Activated T-cell treated with anti-CD3 and anti-CD28 coated beads for 4 hours (primary cell): ENCODE data around the gene SLC6A8.

ENCODE experiments used
- DNase-seq: peaks from one replicate; pipeline ENCODE4 v3.0.0-alpha.2; 2020

SLC6A8 gene

DNA sequence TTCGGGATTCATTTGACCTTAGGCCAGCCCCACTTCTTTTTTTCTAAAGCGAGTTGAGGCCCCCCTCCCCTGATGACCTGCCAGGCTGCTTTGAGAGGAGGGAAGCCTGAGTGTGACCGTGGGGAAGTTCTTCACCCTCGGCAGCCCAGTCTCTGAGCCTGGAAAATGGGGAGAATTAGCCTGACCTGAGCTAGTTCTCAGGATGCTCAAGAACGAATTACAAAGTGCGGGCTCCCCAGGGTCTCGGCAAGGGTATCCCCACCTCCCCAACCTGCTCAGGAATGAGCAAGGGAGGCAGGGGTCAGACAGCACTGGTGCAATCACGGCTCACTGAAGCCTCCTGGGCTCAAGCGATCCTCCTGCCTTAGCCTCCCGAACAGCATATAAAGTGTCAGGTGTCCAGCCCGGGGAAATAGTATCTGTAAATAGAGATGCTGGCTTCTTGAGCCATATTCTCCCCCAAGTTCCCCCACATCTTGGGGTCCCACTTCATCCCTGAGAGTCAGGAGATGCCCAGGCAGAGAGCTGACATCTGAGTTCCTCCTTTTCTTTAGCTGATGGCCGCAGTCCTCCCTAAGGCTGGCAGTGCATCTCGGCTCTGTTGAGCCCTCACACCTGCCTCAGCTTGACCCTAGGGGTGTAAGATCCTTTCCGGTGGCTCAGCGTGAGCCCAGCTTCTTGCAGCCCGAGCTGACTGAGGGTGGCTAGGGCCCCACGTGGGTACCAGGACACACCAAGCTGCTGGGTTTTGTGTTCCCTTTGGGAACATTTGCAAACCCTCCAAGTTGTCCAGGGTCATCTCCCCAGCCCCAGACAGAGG lies 39.2 kb upstream of the SLC6A8 start:
- no peak for DNase-seq

DNA sequence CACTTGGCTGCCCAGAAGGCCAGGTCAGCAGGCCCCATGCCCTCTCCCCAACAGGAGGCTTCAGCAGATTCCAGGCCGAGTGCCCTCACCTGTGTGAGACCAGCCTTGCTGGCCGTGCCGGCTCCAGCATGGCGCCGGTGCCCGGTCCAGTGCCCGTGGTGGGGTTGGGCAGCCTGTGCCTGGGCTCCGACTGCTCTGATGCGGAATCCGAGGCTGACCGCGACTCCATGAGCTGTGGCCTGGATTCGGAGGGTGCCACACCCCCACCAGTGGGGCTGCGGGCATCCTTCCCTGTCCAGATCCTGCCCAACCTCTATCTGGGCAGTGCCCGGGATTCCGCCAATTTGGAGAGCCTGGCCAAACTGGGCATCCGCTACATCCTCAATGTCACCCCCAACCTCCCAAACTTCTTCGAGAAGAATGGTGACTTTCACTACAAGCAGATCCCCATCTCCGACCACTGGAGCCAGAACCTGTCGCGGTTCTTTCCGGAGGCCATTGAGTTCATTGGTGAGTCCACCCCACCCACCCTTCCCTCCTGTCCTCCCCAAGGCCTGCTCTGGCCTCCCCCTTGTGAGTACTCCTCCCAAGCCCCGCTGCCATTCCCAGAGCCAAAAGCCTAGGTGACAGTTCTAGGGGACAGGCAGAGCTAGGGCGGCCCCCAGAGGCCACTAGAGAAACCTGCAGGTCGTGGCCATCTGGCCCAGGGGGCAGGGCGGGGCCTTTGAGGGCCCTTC lies 38.4 kb upstream of the SLC6A8 start:
- DNase-seq = no peak

DNA sequence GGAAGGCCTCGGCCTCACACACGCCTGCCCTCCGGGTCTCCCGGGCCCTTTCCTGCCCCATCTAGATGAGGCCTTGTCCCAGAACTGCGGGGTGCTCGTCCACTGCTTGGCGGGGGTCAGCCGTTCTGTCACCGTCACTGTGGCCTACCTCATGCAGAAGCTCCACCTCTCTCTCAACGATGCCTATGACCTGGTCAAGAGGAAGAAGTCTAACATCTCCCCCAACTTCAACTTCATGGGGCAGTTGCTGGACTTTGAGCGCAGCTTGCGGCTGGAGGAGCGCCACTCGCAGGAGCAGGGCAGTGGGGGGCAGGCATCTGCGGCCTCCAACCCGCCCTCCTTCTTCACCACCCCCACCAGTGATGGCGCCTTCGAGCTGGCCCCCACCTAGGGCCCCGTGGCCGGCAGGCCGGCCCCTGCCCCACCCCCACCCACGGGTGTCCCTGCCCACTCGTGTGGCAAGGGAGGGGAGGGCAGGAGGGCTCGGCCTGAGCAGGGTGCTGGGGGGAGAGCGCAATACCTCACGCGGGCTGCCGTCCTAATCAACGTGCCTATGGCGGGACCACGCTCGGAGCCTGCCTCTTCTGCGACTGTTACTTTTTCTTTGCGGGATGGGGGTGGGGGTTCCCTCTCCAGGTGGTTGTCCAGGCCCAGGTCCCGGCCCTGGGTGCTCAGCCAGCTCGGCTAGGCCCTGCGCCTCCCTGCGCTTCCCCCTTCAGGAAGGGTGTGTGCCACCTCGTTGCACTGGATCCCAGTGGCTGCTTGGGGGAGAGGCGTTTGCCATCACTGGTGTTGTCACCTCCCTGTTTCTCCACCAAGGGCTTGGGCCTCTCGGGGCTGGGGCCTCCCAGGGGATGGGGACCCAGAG lies 37.6 kb upstream of the SLC6A8 start:
- no peak for DNase-seq

DNA sequence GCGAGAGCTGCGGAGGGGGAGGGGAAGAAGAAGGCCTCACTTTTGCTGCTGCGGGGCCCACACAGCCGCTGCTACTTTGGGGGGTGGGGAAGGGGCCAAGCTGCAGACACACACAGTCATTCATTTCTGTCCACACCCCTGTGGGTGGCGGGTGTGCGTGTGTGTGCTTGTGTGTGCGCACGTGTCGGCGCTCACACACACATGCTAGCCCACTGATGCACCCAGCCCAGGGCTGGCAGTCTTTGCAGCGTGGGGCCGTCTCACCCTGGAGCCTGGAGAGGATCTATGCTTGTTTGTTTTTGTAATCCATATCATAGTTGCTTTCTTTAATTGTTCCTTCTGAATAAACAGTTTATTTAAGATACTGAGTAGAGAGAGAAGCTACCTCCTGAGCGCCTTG lies 36.8 kb upstream of the SLC6A8 start:
- DNase-seq = no peak

DNA sequence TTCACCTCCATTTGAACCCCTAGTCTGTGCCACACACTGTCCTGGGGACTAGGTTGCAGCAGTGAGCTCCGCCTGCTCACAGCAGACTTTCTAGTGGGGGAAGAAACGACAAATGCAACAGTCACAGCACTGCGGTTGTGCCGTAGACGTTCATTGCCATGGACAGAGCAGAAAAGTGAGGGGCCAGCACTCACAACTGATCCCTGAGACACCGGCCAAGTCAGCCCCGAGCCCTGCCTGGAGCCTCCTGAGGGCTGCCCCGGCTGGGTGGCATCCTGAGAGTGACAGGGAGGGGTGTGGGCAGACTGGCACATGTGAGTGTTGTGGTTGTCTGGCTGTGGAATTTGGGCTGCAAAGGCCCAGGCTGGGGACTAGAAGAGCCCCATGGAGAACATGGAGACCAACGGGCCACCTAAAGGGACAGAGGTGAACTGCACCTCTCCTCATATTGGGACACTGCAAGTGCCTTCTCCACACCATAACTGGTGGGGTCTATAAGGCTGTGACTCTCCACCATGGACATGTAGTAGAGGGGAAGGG lies 36.1 kb upstream of the SLC6A8 start:
- DNase-seq = no peak

DNA sequence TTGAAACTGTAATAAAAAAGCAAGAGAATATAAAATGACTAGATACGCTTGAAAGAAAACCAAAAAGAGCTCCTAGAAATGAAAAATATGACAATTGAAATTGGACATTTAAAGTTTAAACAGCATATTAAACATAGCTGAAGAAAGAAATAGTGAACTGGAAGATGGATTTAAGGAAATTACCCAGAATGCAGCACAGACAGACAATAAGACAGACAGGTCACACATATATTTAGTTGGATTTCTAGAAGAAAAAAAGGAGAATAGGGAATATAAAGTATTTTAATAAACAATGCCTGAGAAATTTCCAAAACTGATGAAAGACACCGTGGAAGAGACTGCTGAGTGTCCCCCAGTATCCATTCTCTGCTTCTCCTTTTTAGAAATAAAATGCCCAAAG lies 34.2 kb upstream of the SLC6A8 start:
- DNase-seq = no peak

DNA sequence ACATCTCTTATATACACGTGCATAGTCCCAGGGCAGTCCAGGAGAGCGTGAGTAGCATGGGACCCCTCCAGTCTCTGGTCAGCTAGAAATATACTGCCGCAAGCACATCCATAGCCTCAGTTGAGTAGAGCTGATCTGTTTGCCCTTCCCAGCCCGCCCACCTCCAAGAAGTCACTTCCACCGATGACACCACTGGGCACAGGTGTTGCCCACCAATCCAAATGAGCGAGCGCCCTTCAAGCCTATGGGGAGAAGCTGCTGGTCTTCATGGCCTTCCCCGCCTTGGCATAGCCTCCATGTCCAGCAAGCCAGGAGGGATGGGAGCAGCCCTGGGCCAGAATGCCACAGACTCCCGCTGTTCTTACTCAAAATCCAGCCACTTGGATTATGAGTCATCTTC lies 30.6 kb upstream of the SLC6A8 start:
- no peak for DNase-seq

DNA sequence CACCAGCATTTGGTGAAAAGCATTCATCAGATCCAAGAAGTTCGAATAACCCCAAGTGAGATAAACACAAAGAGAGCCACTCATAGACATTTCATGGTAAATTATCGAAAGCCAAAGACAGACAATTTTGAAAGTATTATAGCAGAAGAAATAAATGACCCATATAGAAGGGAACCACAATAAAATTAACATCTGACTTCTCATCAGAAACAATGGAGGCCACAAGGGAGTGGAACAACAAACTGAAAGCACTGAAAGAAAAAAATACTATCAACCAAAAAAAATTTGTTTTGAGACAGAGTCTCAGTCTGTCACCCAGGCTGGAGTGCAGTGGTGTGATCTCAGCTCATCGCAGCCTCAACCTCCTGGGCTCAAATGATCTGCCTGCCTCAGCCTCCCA lies 28.5 kb upstream of the SLC6A8 start:
- DNase-seq = no peak

DNA sequence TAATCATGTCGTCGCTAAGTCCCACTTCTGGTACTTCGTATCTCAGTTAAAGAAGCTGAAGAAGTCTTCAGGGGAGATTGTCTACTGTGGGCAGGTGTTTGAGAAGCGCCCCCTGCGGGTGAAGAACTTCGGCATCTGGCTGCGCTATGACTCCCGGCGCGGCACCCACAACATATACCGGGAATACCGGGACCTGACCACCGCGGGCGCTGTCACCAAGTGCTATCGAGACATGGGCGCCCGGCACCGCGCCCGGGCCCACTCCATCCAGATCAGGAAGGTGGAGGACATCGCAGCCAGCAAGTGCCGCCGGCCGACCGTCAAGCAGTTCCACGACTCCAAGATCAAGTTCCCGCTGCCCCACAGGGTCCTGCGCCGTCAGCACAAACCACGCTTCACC lies 25.5 kb upstream of the SLC6A8 start:
- DNase-seq = peak; percentile 53

DNA sequence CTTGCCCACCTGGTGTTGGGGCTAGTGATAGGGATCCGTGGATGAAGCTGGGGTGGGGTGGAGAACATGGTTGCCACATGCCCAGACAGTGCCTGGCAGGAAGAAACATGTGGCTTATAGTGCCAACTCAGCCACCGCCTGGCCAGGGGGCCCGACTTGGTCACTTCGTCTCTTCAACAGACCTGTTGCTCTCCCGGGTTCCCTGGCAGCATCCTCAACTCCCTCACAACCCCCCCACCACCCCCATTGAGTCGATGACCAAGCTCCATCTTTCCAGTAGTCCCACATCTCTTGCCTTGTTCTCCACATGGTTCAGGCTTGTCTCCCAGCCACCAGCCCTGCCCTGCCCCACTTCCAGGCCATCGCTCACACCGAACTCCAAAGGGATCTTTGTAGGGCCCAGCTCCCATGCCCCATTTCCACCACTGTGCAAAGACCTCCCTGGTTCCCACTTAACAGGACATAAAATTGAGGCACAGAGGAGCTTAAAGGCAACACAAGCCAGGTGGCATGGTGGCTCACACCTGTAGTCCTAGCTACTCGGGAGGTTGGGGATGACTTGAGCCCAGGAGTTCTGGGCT lies 21.9 kb upstream of the SLC6A8 start:
- no peak for DNase-seq

DNA sequence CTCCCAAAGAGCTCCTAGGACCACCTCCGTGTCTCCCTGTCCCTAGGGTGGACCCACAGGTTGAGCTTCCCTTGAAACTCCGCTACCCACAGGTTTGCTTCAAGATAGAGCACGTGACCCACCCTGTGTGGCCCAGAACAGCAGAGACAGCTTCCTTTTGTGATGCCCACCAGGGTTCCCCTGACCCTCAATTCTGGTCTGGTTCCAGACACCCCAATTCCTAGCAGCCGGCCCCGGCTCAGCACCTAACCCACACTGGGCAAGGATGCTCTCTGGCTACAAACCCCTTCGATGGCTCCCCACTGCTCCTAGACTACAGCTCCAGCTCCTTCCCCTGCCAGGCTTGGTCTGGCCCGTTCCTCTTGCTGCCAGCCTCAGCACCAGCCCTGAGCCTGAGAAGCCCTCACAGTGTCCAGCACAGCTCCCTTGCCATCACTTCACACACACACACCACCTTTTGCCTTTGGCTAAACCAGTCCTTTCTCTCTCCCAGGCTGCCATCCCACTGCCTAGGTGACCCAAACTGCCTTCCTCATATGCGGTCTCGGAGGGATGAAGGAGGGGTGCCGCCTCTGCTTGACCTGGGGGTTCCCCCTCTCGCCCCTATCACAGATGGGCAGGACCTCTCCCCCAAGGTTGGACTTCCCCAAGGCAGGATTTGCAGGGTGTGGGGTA lies 20.3 kb upstream of the SLC6A8 start:
- DNase-seq = no peak

DNA sequence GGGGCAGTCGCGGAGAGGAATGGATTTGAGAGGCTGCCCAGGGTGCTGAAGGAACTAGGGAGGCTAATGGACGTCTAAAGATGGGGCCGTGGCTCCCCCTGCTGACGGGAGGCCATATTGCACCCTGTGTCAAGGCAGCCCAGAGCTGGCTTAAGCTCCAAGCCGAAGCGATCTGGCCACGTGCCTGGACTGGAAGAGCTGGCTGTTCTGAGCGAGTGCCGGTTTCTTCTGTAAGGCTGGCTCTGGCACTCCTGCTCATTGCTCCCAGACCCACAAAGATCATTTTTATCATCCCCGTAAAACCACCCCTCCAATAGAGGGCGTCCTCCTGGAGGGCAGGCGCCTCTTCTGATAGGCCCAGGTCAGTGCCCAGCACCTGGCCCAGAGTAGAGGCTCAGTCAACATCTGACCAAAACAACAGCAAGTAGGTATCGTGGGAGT lies 19.8 kb upstream of the SLC6A8 start:
- DNase-seq = peak; percentile 71

DNA sequence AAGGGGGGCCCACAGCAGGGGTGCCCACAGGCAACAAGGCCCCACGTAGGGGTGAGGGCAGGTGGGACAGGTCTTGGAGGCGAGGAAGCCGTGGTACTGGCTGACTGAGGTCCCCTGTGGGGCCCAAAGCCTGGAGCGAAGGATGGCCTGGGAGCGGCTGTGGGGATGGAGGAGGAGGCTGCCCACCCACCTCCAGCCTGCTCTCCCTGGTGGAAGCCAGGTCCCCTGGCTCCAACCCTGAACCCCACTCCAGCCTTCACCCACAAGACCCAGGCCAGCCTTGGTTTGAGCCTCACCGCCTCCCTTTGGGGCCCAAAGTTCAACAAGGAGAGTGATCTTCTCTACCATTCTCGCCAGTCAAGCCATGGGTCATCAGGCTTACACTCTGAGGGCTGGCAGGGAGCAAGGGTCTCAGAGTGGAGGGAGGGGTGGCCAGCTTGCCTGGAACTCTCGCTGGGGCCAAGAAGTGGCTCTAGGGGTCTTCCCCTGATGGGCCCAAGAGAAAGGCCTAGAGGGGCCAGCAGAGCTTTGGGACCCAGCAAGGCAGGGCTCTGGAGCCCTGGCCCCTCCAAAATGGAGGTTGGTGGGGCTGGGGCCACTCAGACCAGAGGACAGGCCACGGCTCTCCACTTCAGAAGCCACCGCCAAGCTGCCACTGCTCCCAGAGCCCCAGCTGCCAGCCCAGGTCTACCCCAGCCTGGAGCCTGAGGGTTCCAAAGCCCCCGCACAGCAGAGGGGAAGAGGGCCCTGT lies 19.1 kb upstream of the SLC6A8 start:
- DNase-seq = no peak

DNA sequence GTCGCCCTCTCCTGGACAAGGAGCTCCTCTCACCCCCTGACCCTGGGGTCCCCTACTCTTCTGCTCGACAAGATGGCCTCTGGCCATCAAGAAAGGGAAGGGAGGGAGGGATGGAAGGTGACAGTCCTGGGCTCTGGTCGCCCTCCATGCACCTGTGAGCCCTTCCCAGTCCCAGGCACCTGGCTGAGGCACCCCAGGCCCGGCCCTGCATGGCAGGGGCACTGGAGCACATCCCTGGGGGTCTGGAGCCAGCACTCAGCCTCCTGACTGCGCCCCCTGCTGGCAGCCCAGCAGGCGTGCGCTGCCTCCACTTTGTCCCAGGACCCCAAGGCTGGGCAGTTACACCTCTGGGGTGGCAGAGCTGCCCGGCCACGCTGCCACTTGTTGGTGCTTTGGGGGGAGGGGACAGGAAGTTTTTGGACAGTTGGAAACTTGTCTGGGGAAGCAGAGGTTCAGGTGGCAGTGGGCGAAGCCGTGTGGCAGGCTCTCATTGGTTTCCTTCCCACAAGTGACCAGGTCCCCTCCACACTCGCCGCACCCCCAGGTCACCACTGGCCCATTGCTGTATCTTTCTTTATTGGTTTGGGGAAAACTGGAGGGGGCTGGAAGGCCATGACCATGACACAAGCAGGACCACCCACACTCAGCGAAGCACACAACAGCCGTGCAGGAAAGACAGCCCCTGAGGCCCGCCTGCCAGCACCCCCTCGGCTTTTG lies 18.4 kb upstream of the SLC6A8 start:
- DNase-seq = no peak

DNA sequence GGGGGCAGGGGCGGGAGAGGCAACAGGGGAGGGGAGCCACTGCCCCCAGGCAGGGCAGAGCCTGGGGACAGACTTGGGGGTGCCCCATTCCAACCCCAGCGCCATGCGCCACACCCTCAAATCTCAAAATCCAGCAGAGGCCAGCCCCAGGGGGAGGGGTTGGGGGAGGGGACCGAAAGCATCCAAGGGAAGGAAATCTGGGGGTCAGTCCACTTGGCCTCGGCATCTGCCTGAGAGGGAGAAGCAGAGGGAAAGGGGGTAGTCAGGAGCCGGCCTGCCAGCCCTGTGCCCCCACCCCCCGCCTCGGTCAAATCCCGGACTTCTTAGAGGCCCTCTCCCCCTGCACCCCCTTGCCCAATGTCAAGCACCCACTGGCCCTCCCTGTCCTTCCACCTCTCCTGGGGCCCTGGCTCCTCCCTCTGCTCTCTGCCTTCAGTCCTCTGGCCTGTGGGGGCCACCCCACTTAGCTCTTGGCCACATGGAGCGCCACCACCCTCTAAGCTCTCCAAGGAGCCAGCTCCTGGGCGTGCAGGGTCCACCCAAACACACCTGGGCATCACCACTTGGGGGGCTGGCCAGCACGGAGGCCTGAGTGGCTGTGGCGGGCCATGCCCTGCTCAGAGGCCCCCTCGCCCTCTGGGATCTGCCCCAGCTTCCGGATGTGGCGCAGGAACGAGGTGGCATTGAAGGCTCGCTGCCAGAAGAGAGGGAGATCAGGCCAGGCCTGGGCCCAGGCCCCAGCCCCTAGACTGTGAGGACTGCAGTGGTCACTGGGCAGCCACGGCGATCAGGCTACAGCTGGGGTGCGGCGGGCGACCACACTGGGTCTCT lies 17.6 kb upstream of the SLC6A8 start:
- no peak for DNase-seq

DNA sequence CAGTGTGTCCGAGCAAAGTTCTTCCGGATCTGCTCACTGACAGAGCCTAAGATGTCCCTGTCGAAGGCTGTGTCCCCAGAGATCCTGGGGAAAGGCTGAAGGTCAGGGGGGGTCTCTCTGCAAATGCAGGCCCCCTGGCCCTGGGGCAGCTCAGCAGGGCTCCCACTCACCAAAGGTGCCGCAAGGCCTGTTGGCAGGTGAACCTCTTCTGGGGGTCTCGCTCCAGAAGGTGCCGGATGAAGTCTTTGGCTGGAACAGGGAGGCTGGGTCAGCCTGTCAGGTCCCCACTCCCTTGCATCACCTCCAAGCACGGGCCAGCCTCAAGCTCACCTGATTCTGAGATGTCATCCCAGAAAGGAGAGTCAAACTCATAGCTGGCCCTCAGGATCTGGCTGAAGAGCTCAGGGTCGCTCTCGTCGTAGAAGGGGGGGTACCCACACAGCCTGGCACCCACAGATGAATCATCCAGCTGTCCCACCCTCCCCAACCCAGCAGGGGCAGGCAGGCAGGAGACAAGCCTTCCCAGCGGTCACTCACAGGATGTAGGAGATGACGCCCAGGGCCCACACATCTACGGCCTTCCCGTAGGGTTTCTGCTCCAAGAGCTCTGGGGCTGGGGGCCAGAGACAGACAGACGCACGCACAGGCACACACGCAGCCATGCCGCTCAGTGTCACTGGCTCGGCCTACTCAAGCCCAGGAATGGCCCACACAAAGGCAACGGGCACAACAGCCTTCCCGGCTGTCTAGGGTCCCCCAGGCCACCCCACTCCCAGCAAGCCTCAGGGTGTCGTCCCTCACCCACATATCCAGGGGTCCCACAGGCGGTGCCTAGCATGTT lies 16.8 kb upstream of the SLC6A8 start:
- no peak for DNase-seq

DNA sequence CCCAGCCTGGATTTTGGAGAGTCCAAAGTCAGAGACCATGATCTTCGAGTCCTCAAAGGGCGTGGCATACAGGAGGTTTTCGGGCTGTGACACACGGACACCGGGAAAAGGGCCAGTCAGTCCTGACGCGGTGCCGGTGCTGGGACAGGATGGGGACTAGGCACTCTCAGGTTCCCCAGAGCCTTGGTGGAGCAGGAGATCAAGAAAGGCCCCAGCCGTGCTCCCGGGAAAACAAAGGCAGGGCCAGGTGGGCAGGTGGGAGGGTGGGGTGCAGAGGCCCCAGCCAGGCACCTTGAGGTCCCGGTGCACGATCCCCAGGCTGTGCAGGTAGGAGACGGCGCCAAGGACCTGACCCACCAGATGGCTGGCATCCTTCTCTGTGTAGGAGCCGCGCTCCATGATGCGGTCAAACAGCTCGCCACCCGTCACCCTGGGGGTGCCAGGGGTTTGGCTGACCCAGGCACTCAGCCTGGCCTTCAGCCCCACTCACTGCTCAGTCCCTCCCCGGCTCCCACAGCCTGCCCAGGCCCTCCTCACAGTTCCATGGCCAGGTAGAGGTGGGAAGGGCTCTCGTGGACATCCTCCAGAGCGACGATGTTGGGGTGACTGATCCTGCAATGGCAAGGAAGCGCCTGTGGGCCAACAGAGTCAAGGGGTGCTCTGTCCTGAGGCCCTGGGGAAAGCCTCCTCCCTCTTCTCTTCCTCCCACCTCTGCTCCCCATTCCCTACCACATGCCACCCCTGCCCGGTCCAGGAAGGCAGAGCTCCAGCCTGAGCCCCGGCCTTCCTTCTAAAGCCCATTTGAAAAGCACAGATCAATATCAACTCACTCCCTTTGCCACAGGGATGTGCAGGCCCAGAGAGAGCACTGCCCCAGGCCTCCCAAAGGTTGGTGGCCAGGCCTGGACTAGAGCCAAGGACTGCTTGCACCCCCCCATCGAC lies 15.9 kb upstream of the SLC6A8 start:
- DNase-seq = no peak
